B cell (primary cell): ENCODE results near the gene TCFL5. TPM values are rescaled to one million over a fixed set of nuclear protein-coding genes. Genes with fewer than 3 reads are reported as not detected.
A peak's percentile ranks its signal among the peaks of the same experiment; 100 is the strongest.

Experiments
- ATAC-seq: fragments of 200-7000 bp; cut with Tn5 transposase; one replicate; pipeline ENCODE4 v1.10.0; 2021; ENCODE audit warnings: low read depth, mild to moderate bottlenecking, moderate number of reproducible peaks, moderate library complexity
- CTCF ChIA-PET: fragments of 350-600 bp; sonication (Branson Sonifier 250); formaldehyde crosslinking; loops from one replicate; lab custom pipeline; 2021; ENCODE audit warnings: antibody characterized with exemption, inconsistent platforms; lab: Charles Lee
- POLR2A ChIA-PET: fragments of 350-600 bp; sonication (Branson Sonifier 250); formaldehyde crosslinking; loops from one replicate; lab custom pipeline; 2021; ENCODE audit warnings: antibody characterized with exemption; lab: Charles Lee
- DNase-seq: peaks from one replicate; pipeline ENCODE4 v3.0.0; 2013
- H2AFZ ChIP-seq: 2 replicates; pipeline ENCODE4 v1.6.1; 2012; ENCODE audit warnings: mild to moderate bottlenecking, low read depth, low read length; ENCODE audit not compliant: insufficient read depth, poor library complexity, severe bottlenecking
- H3K27ac ChIP-seq, 2 donors: 1 replicate in 1 of 2; 2 replicates in 1 of 2; pipeline ENCODE4 v1.5.1; 2012 to 2013; ENCODE audit warnings: low read length in 2 of 2, mild to moderate bottlenecking in 2 of 2, moderate library complexity in 1 of 2
- H3K27me3 ChIP-seq, 4 experiments: fragments of 200-600 bp in 1 of 4; sonication (generic) in 1 of 4; replicated peaks in 1 of 4; 1 replicate in 2 of 4; 2 replicates in 2 of 4; pipeline versions ENCODE4 v1.6.1 to v1.7.0; 2013 to 2016; ENCODE audit warnings: low read length in 3 of 4, mild to moderate bottlenecking in 2 of 4, mixed read lengths in 1 of 4, moderate library complexity in 1 of 4; ENCODE audit not compliant: insufficient read depth in 4 of 4, control insufficient read depth in 3 of 4; ENCODE audit errors: control extremely low read depth in 1 of 4
- H3K36me3 ChIP-seq, 2 experiments: replicated peaks in 1 of 2; 1 replicate in 1 of 2; 2 replicates in 1 of 2; pipeline versions ENCODE4 v1.6.1 to v1.7.1; 2013; ENCODE audit warnings: low read length in 1 of 2; ENCODE audit not compliant: insufficient read depth in 2 of 2, control insufficient read depth in 1 of 2; ENCODE audit errors: control extremely low read depth in 1 of 2, extremely low read depth in 1 of 2
- H3K4me1 ChIP-seq, 2 donors: fragments of 200-600 bp in 1 of 2; sonication (generic) in 1 of 2; 1 replicate in 1 of 2; 2 replicates in 1 of 2; pipeline versions ENCODE4 v1.5.1 to v1.6.1; 2013 to 2017; ENCODE audit warnings: low read length in 2 of 2; ENCODE audit not compliant: control insufficient read depth in 2 of 2, insufficient read depth in 2 of 2
- H3K4me2 ChIP-seq: replicated peaks from 2 replicates; pipeline ENCODE3; 2012; ENCODE audit warnings: mild to moderate bottlenecking, low read depth, low read length; ENCODE audit not compliant: poor library complexity, severe bottlenecking
- H3K4me3 ChIP-seq, 5 experiments: fragments of 200-600 bp in 1 of 5; sonication (generic) in 1 of 5; 1 replicate in 3 of 5; 2 replicates in 2 of 5; pipeline versions ENCODE4 v1.5.1 to v1.7.0; 2011 to 2016; ENCODE audit warnings: low read length in 4 of 5, mild to moderate bottlenecking in 4 of 5, low read depth in 2 of 5, control low read depth in 1 of 5, moderate library complexity in 1 of 5; ENCODE audit not compliant: insufficient read depth in 1 of 5; ENCODE audit errors: control extremely low read depth in 1 of 5, extremely low read depth in 1 of 5
- H3K79me2 ChIP-seq: fragments of 200-600 bp; sonication (generic); one replicate; pipeline ENCODE4 v1.6.0; 2016; ENCODE audit warnings: low read length; ENCODE audit not compliant: control insufficient read depth, insufficient read depth
- H3K9ac ChIP-seq: fragments of 200-600 bp; sonication (generic); 2 replicates; pipeline ENCODE4 v1.6.1; 2017; ENCODE audit warnings: mild to moderate bottlenecking, low read length, moderate library complexity
- H3K9me3 ChIP-seq, 3 donors: one replicate each; pipeline versions ENCODE4 v1.6.1 to v1.7.1; 2013; ENCODE audit warnings: low read length in 2 of 3; ENCODE audit not compliant: control insufficient read depth in 2 of 3, insufficient read depth in 1 of 3; ENCODE audit errors: control extremely low read depth in 1 of 3
- H4K20me1 ChIP-seq: 2 replicates; pipeline ENCODE4 v1.6.0; 2012; ENCODE audit warnings: mild to moderate bottlenecking, low read length; ENCODE audit not compliant: insufficient read depth, control insufficient read depth, poor library complexity, severe bottlenecking
- H3K27ac Mint-ChIP-seq: one replicate; pipeline ENCODE4 v1.8.0; 2021; ENCODE audit warnings: mixed read lengths
- H3K27me3 Mint-ChIP-seq: one replicate; pipeline ENCODE4 v1.8.0; 2021; ENCODE audit warnings: mixed read lengths
- H3K4me1 Mint-ChIP-seq: one replicate; pipeline ENCODE4 v1.8.0; 2021; ENCODE audit warnings: mixed read lengths
- H3K4me3 Mint-ChIP-seq: one replicate; pipeline ENCODE4 v1.8.0; 2021; ENCODE audit warnings: mixed read lengths
- H3K9me3 Mint-ChIP-seq: one replicate; pipeline ENCODE4 v1.8.0; 2022; ENCODE audit warnings: mixed read lengths; ENCODE audit not compliant: insufficient read depth
- EZH2 ChIP-seq: IDR thresholded peaks from 2 replicates; pipeline ENCODE4 v1.6.1; 2012; ENCODE audit warnings: borderline replicate concordance, low read depth, mild to moderate bottlenecking, moderate library complexity, low read length; ENCODE audit not compliant: insufficient read depth, poor library complexity, severe bottlenecking
- WGBS: methylation state at CpG from one replicate; pipeline ENCODE4 v1.1.5; 2013; ENCODE audit warnings: missing lambda C conversion rate; ENCODE audit not compliant: insufficient coverage; 5-methylcytosine and 5-hydroxymethylcytosine counted together
- intact Hi-C: fragments of 100-400 bp; cut with micrococcal nuclease; formaldehyde crosslinking; loops from one replicate; pipeline ENCODE4 v1.10.0; 2022
- polyA plus RNA-seq: library from polyadenylated mRNA; depleted of rRNA; stranded (reverse); fragments of >200 nt; gene quantifications from 2 replicates; pipeline ENCODE4 v1.2.3, GENCODE V29; 2012
- total RNA-seq, 2 donors: library from RNA; stranded (reverse); fragments of 120-200 nt in 1 of 2; gene quantifications; 1 replicate in 1 of 2; 2 replicates in 1 of 2; pipeline versions ENCODE4 v1.2.3 to v1.2.4, GENCODE V29; 2013 to 2022
- TF ChIP-seq, protein P1 (sequence below): fragments of 200-600 bp; IDR thresholded peaks from one replicate; pipeline ENCODE4 v1.8.0; 2022; ENCODE audit warnings: antibody characterized with exemption, mild to moderate bottlenecking

The TCFL5 gene
- total and polyA plus RNA-seq, 2 donors (not counting 1 experiment from before 2014, with no cell fraction given): 2.0 to 16.2 TPM

GRCh38 chr20:62805711-62806382 is 55.8 kb downstream of the TCFL5 start:
- peak overlapping the region in 1 of 2 donors; percentile 63 for H3K27ac ChIP-seq
- peaks cover under 1 to 38% of the 10 kb centered on the region in 2 experiments for H3K36me3 ChIP-seq
- peak overlapping the region; percentile 88 for H3K9ac ChIP-seq
- H3K4me1 ChIP-seq: peaks cover 17 to 38% of the 10 kb centered on the region in 2 donors
- intact Hi-C loops: loop anchor here (5.0 kb wide), 2 partner anchors 189 to 504 kb away; partner anchors contain the start of gene ADRM1
- 46% methylated on average over 25 of the region's 25 CpGs for WGBS
- peak overlapping the region; percentile 89 for H3K4me2 ChIP-seq
- H4K20me1 ChIP-seq: peaks cover 56% of the 10 kb centered on the region
- Mint-ChIP-seq H3K4me3 (peak overlapping the region; percentile 82), H3K27ac (peak overlapping the region; percentile 77), H3K4me1 (peaks cover 33% of the 10 kb centered on the region), H3K27me3 (no peaks in the 10 kb centered on the region), H3K9me3 (no peaks in the 10 kb centered on the region)
- peaks cover 34% of the 10 kb centered on the region for H3K79me2 ChIP-seq
- CTCF ChIA-PET: interaction anchor here (0.6 to 4.3 kb wide), 7 partner anchors 12 to 306 kb away, joined by 3 to 36 read pairs (median 7); no protein-coding TSS in a partner anchor
- no peaks in the 10 kb centered on the region for H3K27me3 ChIP-seq
- POLR2A ChIA-PET: interaction anchor here (1.1 to 2.9 kb wide), 3 partner anchors 10 to 65 kb away, joined by 3 to 28 read pairs (median 3); partner anchors contain the start of gene MRGBP
- ATAC-seq (no peak), DNase-seq (no peak)
- H2AFZ ChIP-seq: no peak overlapping the region
- peak overlapping the region in 4 of 5 experiments; percentile 61 to 82 (median 74) for H3K4me3 ChIP-seq
- H3K9me3 ChIP-seq: no peaks in the 10 kb centered on the region
- TF ChIP-seq, protein P1, sequence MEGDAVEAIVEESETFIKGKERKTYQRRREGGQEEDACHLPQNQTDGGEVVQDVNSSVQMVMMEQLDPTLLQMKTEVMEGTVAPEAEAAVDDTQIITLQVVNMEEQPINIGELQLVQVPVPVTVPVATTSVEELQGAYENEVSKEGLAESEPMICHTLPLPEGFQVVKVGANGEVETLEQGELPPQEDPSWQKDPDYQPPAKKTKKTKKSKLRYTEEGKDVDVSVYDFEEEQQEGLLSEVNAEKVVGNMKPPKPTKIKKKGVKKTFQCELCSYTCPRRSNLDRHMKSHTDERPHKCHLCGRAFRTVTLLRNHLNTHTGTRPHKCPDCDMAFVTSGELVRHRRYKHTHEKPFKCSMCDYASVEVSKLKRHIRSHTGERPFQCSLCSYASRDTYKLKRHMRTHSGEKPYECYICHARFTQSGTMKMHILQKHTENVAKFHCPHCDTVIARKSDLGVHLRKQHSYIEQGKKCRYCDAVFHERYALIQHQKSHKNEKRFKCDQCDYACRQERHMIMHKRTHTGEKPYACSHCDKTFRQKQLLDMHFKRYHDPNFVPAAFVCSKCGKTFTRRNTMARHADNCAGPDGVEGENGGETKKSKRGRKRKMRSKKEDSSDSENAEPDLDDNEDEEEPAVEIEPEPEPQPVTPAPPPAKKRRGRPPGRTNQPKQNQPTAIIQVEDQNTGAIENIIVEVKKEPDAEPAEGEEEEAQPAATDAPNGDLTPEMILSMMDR: no peak
- TF ChIP-seq EZH2: no peak
